T-helper 1 cell (primary cell): ENCODE results near the gene ATP2C1.

ENCODE experiments used
- DNase-seq, 5 donors: peaks; one replicate each; pipeline ENCODE4 v3.0.0-alpha.2; 2012 to 2020

The ATP2C1 gene

GRCh38 chr3:130981469-130981868 is 87.6 kb downstream of the ATP2C1 start:
- DNase-seq: no peak

- no peak for DNase-seq
Observed at GRCh38 chr3:130990282-130990681, 96.4 kb downstream of the ATP2C1 start.

GRCh38 chr3:130991126-130991525 is 97.2 kb downstream of the ATP2C1 start:
- no peak for DNase-seq

- no peak for DNase-seq
Observed at GRCh38 chr3:130992344-130992743, 98.5 kb downstream of the ATP2C1 start.

- DNase-seq: no peak
Observed at GRCh38 chr3:130997289-130997688, 103.4 kb downstream of the ATP2C1 start.

GRCh38 chr3:131001071-131001470 is 107.2 kb downstream of the ATP2C1 start:
- DNase-seq: no peak

GRCh38 chr3:131004603-131005002 is 110.7 kb downstream of the ATP2C1 start:
- DNase-seq: no peak

GRCh38 chr3:131007256-131007655 is 113.4 kb downstream of the ATP2C1 start:
- DNase-seq: no peak

- no peak for DNase-seq
Observed at GRCh38 chr3:131007782-131008181, 113.9 kb downstream of the ATP2C1 start.

- no peak for DNase-seq
Observed at GRCh38 chr3:131008326-131008725, 114.4 kb downstream of the ATP2C1 start.

GRCh38 chr3:131009698-131010097 is 115.8 kb downstream of the ATP2C1 start:
- no peak for DNase-seq

- DNase-seq: no peak
Observed at GRCh38 chr3:131018970-131019369, 125.1 kb downstream of the ATP2C1 start.

- DNase-seq: no peak
Observed at GRCh38 chr3:131020122-131020693, 126.3 kb downstream of the ATP2C1 start.

- DNase-seq: no peak
Observed at GRCh38 chr3:131025539-131025938, 131.7 kb downstream of the ATP2C1 start.

- peak; percentile 82 to 91 (median 88) for DNase-seq
Observed at GRCh38 chr3:131026321-131027151, 132.7 kb downstream of the ATP2C1 start, which contains the start of the genes ASTE1 and NEK11. ASTE1 (minus strand) TSS chr3:131026825; CDS start chr3:131025306, 1,519 bp downstream. NEK11 (plus strand) TSS chr3:131026877; CDS start chr3:131029709, 2,832 bp downstream.

- no peak for DNase-seq
Observed at GRCh38 chr3:131028844-131029243, 135.0 kb downstream of the ATP2C1 start.

GRCh38 chr3:131031660-131032059 is 137.8 kb downstream of the ATP2C1 start:
- no peak for DNase-seq

GRCh38 chr3:131033480-131034080 is 139.7 kb downstream of the ATP2C1 start:
- peak in 2 of 5 donors; percentile 23 to 61 for DNase-seq

- DNase-seq: no peak
Observed at GRCh38 chr3:131036200-131036816, 142.4 kb downstream of the ATP2C1 start.

- DNase-seq: no peak
Observed at GRCh38 chr3:131036986-131037385, 143.1 kb downstream of the ATP2C1 start.

GRCh38 chr3:131038326-131038725 is 144.4 kb downstream of the ATP2C1 start:
- DNase-seq: no peak

GRCh38 chr3:131042271-131042985 is 148.5 kb downstream of the ATP2C1 start:
- DNase-seq: peak in 3 of 5 donors; percentile 6 to 75 (median 7)

GRCh38 chr3:131047582-131047981 is 153.7 kb downstream of the ATP2C1 start:
- DNase-seq: no peak
